ENCODE data around the gene PDIA6. TPM values are rescaled to one million over a fixed set of nuclear protein-coding genes. Genes with fewer than 3 reads are reported as not detected.

PDIA6 gene
- total RNA-seq, 1 experiment from 2014 or later: 314 TPM

GRCh38 chr2:10762651-10763460 is 49.7 kb downstream of the PDIA6 start:
- peak; percentile 48 for DNase-seq (ENCODE audit: low spot score)
- Histone ChIP-seq H3K4me3 (ENCODE audit: low read depth, low read length, poor library complexity, severe bottlenecking) (no peak overlapping the region), H3K9me3 (ENCODE audit: low read depth, low read length, poor library complexity, severe bottlenecking) (no peaks in the 10 kb centered on the region), H3K36me3 (ENCODE audit: insufficient read depth, low read length, poor library complexity, severe bottlenecking) (no peaks in the 10 kb centered on the region), H3K4me1 (ENCODE audit: insufficient read depth, low read length, poor library complexity, severe bottlenecking) (no peaks in the 10 kb centered on the region), H3K27me3 (replicated peaks; ENCODE audit: insufficient read depth, low read depth, low read length, poor library complexity) (no peaks in the 10 kb centered on the region), H3K27ac (ENCODE audit: low read depth, low read length, poor library complexity, severe bottlenecking) (no peak overlapping the region)
- ChIA-PET CTCF (no interaction called here), POLR2A (ENCODE audit: low non-redundant PET) (no interaction called here)
- intact Hi-C loops (cut with micrococcal nuclease; ENCODE audit: unreplicated experiment): no loop called here
- TF ChIP-seq, protein P1, sequence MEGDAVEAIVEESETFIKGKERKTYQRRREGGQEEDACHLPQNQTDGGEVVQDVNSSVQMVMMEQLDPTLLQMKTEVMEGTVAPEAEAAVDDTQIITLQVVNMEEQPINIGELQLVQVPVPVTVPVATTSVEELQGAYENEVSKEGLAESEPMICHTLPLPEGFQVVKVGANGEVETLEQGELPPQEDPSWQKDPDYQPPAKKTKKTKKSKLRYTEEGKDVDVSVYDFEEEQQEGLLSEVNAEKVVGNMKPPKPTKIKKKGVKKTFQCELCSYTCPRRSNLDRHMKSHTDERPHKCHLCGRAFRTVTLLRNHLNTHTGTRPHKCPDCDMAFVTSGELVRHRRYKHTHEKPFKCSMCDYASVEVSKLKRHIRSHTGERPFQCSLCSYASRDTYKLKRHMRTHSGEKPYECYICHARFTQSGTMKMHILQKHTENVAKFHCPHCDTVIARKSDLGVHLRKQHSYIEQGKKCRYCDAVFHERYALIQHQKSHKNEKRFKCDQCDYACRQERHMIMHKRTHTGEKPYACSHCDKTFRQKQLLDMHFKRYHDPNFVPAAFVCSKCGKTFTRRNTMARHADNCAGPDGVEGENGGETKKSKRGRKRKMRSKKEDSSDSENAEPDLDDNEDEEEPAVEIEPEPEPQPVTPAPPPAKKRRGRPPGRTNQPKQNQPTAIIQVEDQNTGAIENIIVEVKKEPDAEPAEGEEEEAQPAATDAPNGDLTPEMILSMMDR (conservative IDR thresholded peaks at IDR 0.05; ENCODE audit: low read depth, low read length): no peak
- no peak for TF ChIP-seq EZH2 (IDR thresholded peaks at IDR 0.05; ENCODE audit: borderline replicate concordance, low read depth, low read length, poor library complexity, severe bottlenecking)
- no TSS peak for BruUV-seq (replicated peaks)

- ChIA-PET POLR2A (ENCODE audit: low non-redundant PET) (no interaction called here), CTCF (no interaction called here)
- DNase-seq (ENCODE audit: low spot score): no peak
- no peaks in the 10 kb centered on the region for H3K9me3 ChIP-seq (ENCODE audit: low read depth, low read length, poor library complexity, severe bottlenecking)
- no peak overlapping the region for H3K27ac ChIP-seq (ENCODE audit: low read depth, low read length, poor library complexity, severe bottlenecking)
- H3K27me3 ChIP-seq (replicated peaks; ENCODE audit: insufficient read depth, low read depth, low read length, poor library complexity): no peaks in the 10 kb centered on the region
- no peak overlapping the region for H3K4me3 ChIP-seq (ENCODE audit: low read depth, low read length, poor library complexity, severe bottlenecking)
- intact Hi-C loops (cut with micrococcal nuclease; ENCODE audit: unreplicated experiment): no loop called here
- BruUV-seq (replicated peaks): no TSS peak
- no peak for TF ChIP-seq EZH2 (IDR thresholded peaks at IDR 0.05; ENCODE audit: borderline replicate concordance, low read depth, low read length, poor library complexity, severe bottlenecking)
- TF ChIP-seq, protein P1 (conservative IDR thresholded peaks at IDR 0.05; ENCODE audit: low read depth, low read length): no peak
- no peaks in the 10 kb centered on the region for H3K36me3 ChIP-seq (ENCODE audit: insufficient read depth, low read length, poor library complexity, severe bottlenecking)
- no peaks in the 10 kb centered on the region for H3K4me1 ChIP-seq (ENCODE audit: insufficient read depth, low read length, poor library complexity, severe bottlenecking)
Measured at GRCh38 chr2:10761591-10761990, 51.0 kb downstream of the PDIA6 start.

DNA sequence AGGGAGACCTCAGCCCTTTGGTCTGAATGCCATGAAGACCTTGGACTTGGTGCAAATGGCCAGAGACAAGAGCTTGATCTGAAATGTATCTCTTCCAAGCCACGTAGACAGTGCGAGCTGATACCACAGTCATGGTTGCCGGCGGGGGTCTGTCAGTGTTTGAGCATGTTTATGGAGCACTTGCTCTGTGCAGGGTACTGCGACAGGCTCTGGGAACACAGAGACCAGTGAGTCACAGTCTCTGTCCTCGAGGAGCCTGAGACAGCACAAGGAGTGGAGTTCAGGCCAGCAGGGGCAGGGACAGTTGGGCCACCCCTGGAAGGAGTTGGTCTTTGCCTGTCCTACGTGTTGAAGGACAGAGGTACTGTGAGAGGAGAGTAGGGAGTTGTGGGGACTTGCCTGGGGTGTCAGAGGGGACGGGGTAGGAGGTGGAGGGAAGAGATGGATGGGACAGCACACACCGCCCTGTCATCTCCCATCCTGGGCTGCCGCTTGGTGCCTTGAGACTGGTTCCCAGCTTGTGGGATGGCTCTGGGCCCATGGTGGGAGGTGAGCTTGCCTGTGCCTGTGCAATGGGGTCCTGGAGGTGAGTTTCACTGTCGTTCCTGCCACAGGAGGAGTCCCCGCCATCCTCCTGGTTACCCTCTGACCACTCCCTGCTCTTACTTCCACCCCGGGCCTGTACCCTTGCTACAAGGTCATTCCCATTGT is 51.6 kb downstream of the PDIA6 start:
- POLR2A ChIA-PET (ENCODE audit: low non-redundant PET): no interaction called here
- Histone ChIP-seq H3K36me3 (ENCODE audit: insufficient read depth, low read length, poor library complexity, severe bottlenecking) (no peaks in the 10 kb centered on the region), H3K4me3 (ENCODE audit: low read depth, low read length, poor library complexity, severe bottlenecking) (no peak overlapping the region), H3K27me3 (replicated peaks; ENCODE audit: insufficient read depth, low read depth, low read length, poor library complexity) (no peaks in the 10 kb centered on the region), H3K27ac (ENCODE audit: low read depth, low read length, poor library complexity, severe bottlenecking) (no peak overlapping the region), H3K4me1 (ENCODE audit: insufficient read depth, low read length, poor library complexity, severe bottlenecking) (no peaks in the 10 kb centered on the region), H3K9me3 (ENCODE audit: low read depth, low read length, poor library complexity, severe bottlenecking) (no peaks in the 10 kb centered on the region)
- DNase-seq (ENCODE audit: low spot score): no peak
- TF ChIP-seq EZH2 (IDR thresholded peaks at IDR 0.05; ENCODE audit: borderline replicate concordance, low read depth, low read length, poor library complexity, severe bottlenecking): no peak
- TF ChIP-seq, protein P1 (conservative IDR thresholded peaks at IDR 0.05; ENCODE audit: low read depth, low read length): no peak
- CTCF ChIA-PET: no interaction called here
- intact Hi-C loops (cut with micrococcal nuclease; ENCODE audit: unreplicated experiment): no loop called here
- no TSS peak for BruUV-seq (replicated peaks)

Measured in A673 (cell line).